OCI-LY7 (cell line): ENCODE data around the gene GRIA4. TPM values are rescaled to one million over a fixed set of nuclear protein-coding genes. Genes with fewer than 3 reads are reported as not detected.

ENCODE experiments used
- BruUV-seq: library from RNA; stranded (reverse); fragments of 400-500 nt; replicated peaks from 2 replicates; lab custom pipeline; 2021; lab: Mats Ljungman, UMichigan
- CTCF ChIA-PET: fragments of 300-600 bp; sonication (Branson Sonifier 250); formaldehyde crosslinking; loops from one replicate; lab custom pipeline; 2022; ENCODE audit warnings: antibody characterized with exemption; ENCODE audit not compliant: unreplicated experiment; lab: Charles Lee
- POLR2A ChIA-PET: fragments of 300-600 bp; sonication (Branson Sonifier 250); formaldehyde crosslinking; loops from one replicate; lab custom pipeline; 2022; ENCODE audit warnings: antibody characterized with exemption; lab: Charles Lee
- DNase-seq: peaks from one replicate; pipeline ENCODE4 v3.0.0-alpha.2; 2015; ENCODE audit warnings: low spot score
- H2AFZ ChIP-seq: fragments of 200-600 bp; sonication (generic), shearing (Covaris generic); 2 replicates; pipeline ENCODE4 v1.6.1; 2014; ENCODE audit warnings: mild to moderate bottlenecking, antibody characterized with exemption, low read length, moderate library complexity
- H3K27ac ChIP-seq: fragments of 200-600 bp; sonication (generic); 2 replicates; pipeline ENCODE4 v1.5.1; 2014; ENCODE audit warnings: mixed run types, low read depth, mild to moderate bottlenecking, moderate library complexity, low read length, inconsistent platforms; ENCODE audit not compliant: poor library complexity, severe bottlenecking
- H3K36me3 ChIP-seq: fragments of 200-600 bp; sonication (generic); 2 replicates; pipeline ENCODE4 v1.6.1; 2014; ENCODE audit warnings: mild to moderate bottlenecking, antibody characterized with exemption, low read length, moderate library complexity, mixed read lengths; ENCODE audit not compliant: insufficient read depth
- H3K4me1 ChIP-seq: fragments of 200-600 bp; sonication (generic); 2 replicates; pipeline ENCODE4 v1.5.1; 2014; ENCODE audit warnings: mild to moderate bottlenecking, low read length; ENCODE audit not compliant: insufficient read depth, poor library complexity, severe bottlenecking
- H3K4me2 ChIP-seq: fragments of 200-600 bp; sonication (generic); 2 replicates; pipeline ENCODE4 v1.6.1; 2014; ENCODE audit warnings: mild to moderate bottlenecking, low read length
- H3K4me3 ChIP-seq: fragments of 200-600 bp; sonication (generic); 2 replicates; pipeline ENCODE4 v1.5.1; 2014; ENCODE audit warnings: mild to moderate bottlenecking, low read depth, low read length; ENCODE audit not compliant: poor library complexity, severe bottlenecking
- H3K79me2 ChIP-seq: fragments of 200-600 bp; sonication (generic); 2 replicates; pipeline ENCODE4 v1.6.1; 2016; ENCODE audit warnings: low read depth, mild to moderate bottlenecking, low read length, moderate library complexity, mixed read lengths; ENCODE audit not compliant: insufficient read depth
- H3K9me2 ChIP-seq: fragments of 200-600 bp; sonication (generic); 2 replicates; pipeline ENCODE4 v1.6.1; 2016; ENCODE audit warnings: mild to moderate bottlenecking, low read length, mixed read lengths; ENCODE audit not compliant: insufficient read depth
- H3K9me3 ChIP-seq: fragments of 200-600 bp; sonication (generic); 2 replicates; pipeline ENCODE4 v1.6.1; 2014; ENCODE audit warnings: mild to moderate bottlenecking, mixed run types, low read length, mixed read lengths
- H4K20me1 ChIP-seq: fragments of 200-600 bp; sonication (generic); 2 replicates; pipeline ENCODE4 v1.6.1; 2014; ENCODE audit warnings: mild to moderate bottlenecking, antibody characterized with exemption, low read length, moderate library complexity, mixed read lengths; ENCODE audit not compliant: insufficient read depth
- CTCF ChIP-seq: fragments of 200-600 bp; sonication (generic); conservative IDR thresholded peaks from 2 replicates; pipeline ENCODE4 v1.5.1; 2014; ENCODE audit warnings: mild to moderate bottlenecking, antibody characterized with exemption, low read length, moderate library complexity, mixed read lengths
- EZH2phosphoT487 ChIP-seq: fragments of 200-600 bp; sonication (generic); IDR thresholded peaks from 2 replicates; pipeline ENCODE4 v1.6.1; 2018; ENCODE audit warnings: low read depth, borderline replicate concordance, mild to moderate bottlenecking, mixed run types, antibody characterized with exemption, low read length, moderate library complexity, mixed read lengths
- intact Hi-C: fragments of 100-400 bp; cut with micrococcal nuclease; formaldehyde crosslinking; loops from one replicate; pipeline ENCODE4 v1.10.0; 2022; ENCODE audit not compliant: unreplicated experiment
- total RNA-seq, 2 experiments: library from RNA; depleted of rRNA in 1 of 2; stranded (reverse); fragments of >200 nt in 1 of 2; shearing (Covaris generic) in 1 of 2; gene quantifications; 2 replicates each; pipeline ENCODE4 v1.2.3, GENCODE V29; 2014 to 2022

The GRIA4 gene
- total RNA-seq, 2 experiments from 2014 or later: not detected

GRCh38 chr11:105881027-105881426 is 271.2 kb downstream of the GRIA4 start:
- no peaks in the 10 kb centered on the region for H3K9me3 ChIP-seq
- no peaks in the 10 kb centered on the region for H4K20me1 ChIP-seq
- H3K4me2 ChIP-seq: no peak overlapping the region
- TF ChIP-seq EZH2phosphoT487 (no peak), CTCF (no peak)
- ChIA-PET CTCF (no interaction called here), POLR2A (interaction anchor here (1.2 kb wide), 1 partner anchor 9 kb away, joined by 3 read pairs; no protein-coding TSS in a partner anchor)
- no peak overlapping the region for H2AFZ ChIP-seq
- H3K9me2 ChIP-seq: no peaks in the 10 kb centered on the region
- DNase-seq: no peak
- no peak overlapping the region for H3K4me3 ChIP-seq
- H3K27ac ChIP-seq: no peak overlapping the region
- BruUV-seq: no TSS peak
- no peaks in the 10 kb centered on the region for H3K79me2 ChIP-seq
- H3K36me3 ChIP-seq: no peaks in the 10 kb centered on the region
- no peaks in the 10 kb centered on the region for H3K4me1 ChIP-seq
- intact Hi-C loops: no loop called here

- BruUV-seq: no TSS peak
Observed at GRCh38 chr11:105884436-105884835, 274.6 kb downstream of the GRIA4 start.

More at GRCh38 chr11:105884436-105884835, 274.6 kb downstream of the GRIA4 start:
- Histone ChIP-seq H3K36me3 (no peaks in the 10 kb centered on the region), H4K20me1 (no peaks in the 10 kb centered on the region), H3K9me3 (no peaks in the 10 kb centered on the region), H3K79me2 (no peaks in the 10 kb centered on the region), H3K27ac (no peak overlapping the region), H3K4me2 (no peak overlapping the region), H3K9me2 (no peaks in the 10 kb centered on the region), H3K4me1 (no peaks in the 10 kb centered on the region), H2AFZ (no peak overlapping the region), H3K4me3 (no peak overlapping the region)
- ChIA-PET CTCF (no interaction called here), POLR2A (no interaction called here)
- TF ChIP-seq EZH2phosphoT487 (no peak), CTCF (no peak)
- intact Hi-C loops: no loop called here
- DNase-seq: no peak
